Neural progenitor cell (in vitro differentiated cells): ENCODE results near the gene TATDN2. TPM values are rescaled to one million over a fixed set of nuclear protein-coding genes. Genes with fewer than 3 reads are reported as not detected.

Experiments used
- DNase-seq: peaks from one replicate; pipeline ENCODE4 v3.0.0-alpha.2; 2016; ENCODE audit warnings: low spot score
- H2AFZ ChIP-seq: fragments of 200-600 bp; sonication (generic); replicated peaks from 2 replicates; pipeline ENCODE4 v1.6.1; 2016; ENCODE audit warnings: antibody characterized with exemption
- H3F3A ChIP-seq: fragments of 200-600 bp; sonication (generic); 2 replicates; pipeline ENCODE4 v1.6.1; 2016; ENCODE audit warnings: antibody characterized with exemption, low read depth
- H3K27ac ChIP-seq: fragments of 200-600 bp; sonication (generic); 2 replicates; pipeline ENCODE4 v1.5.1; 2016; ENCODE audit warnings: mild to moderate bottlenecking
- H3K27me3 ChIP-seq: fragments of 200-600 bp; sonication (generic); 2 replicates; pipeline ENCODE4 v1.6.1; 2016; ENCODE audit warnings: mild to moderate bottlenecking, moderate library complexity
- H3K36me3 ChIP-seq: fragments of 200-600 bp; sonication (generic); 2 replicates; pipeline ENCODE4 v1.5.1; 2016
- H3K4me1 ChIP-seq: fragments of 200-600 bp; sonication (generic); 2 replicates; pipeline ENCODE4 v1.6.1; 2016; ENCODE audit warnings: mixed run types
- H3K4me2 ChIP-seq: fragments of 200-600 bp; sonication (generic); 2 replicates; pipeline ENCODE4 v1.6.1; 2016
- H3K4me3 ChIP-seq: fragments of 200-600 bp; sonication (generic); 2 replicates; pipeline ENCODE4 v1.5.1; 2016
- H3K79me2 ChIP-seq: fragments of 200-600 bp; sonication (generic); 2 replicates; pipeline ENCODE4 v1.6.1; 2016; ENCODE audit warnings: low read depth
- H3K9ac ChIP-seq: fragments of 200-600 bp; sonication (generic); 2 replicates; pipeline ENCODE4 v1.6.1; 2016
- H3K9me3 ChIP-seq: fragments of 200-600 bp; sonication (generic); 2 replicates; pipeline ENCODE4 v1.5.1; 2016; ENCODE audit warnings: low read depth
- H4K20me1 ChIP-seq: fragments of 200-600 bp; sonication (generic); 2 replicates; pipeline ENCODE4 v1.6.1; 2016; ENCODE audit warnings: low read depth
- H3K27ac Mint-ChIP-seq: 3 replicates; pipeline ENCODE4 v1.8.0; 2021; ENCODE audit warnings: mixed read lengths
- H3K27me3 Mint-ChIP-seq: 2 replicates; pipeline ENCODE4 v1.8.0; 2022; ENCODE audit warnings: low read depth, mild to moderate bottlenecking, inconsistent platforms, moderate library complexity, mixed read lengths; ENCODE audit not compliant: insufficient read depth
- H3K36me3 Mint-ChIP-seq: 3 replicates; pipeline ENCODE4 v1.8.0; 2021; ENCODE audit warnings: mixed read lengths
- H3K4me1 Mint-ChIP-seq: 3 replicates; pipeline ENCODE4 v1.8.0; 2021; ENCODE audit warnings: mixed read lengths
- H3K4me3 Mint-ChIP-seq: 3 replicates; pipeline ENCODE4 v1.8.0; 2021; ENCODE audit warnings: mild to moderate bottlenecking, moderate library complexity, mixed read lengths
- H3K9me3 Mint-ChIP-seq: 3 replicates; pipeline ENCODE4 v1.8.0; 2020; ENCODE audit warnings: mixed read lengths
- EZH2 ChIP-seq: fragments of 200-600 bp; sonication (generic); IDR thresholded peaks from 2 replicates; pipeline ENCODE4 v1.6.1; 2017; ENCODE audit warnings: antibody characterized with exemption, mild to moderate bottlenecking, moderate library complexity
- EZH2phosphoT487 ChIP-seq: fragments of 200-600 bp; sonication (generic); IDR thresholded peaks from 2 replicates; pipeline ENCODE4 v1.6.1; 2017; ENCODE audit warnings: antibody characterized with exemption
- total RNA-seq: library from RNA; depleted of rRNA; stranded (reverse); fragments of >200 nt; gene quantifications from 2 replicates; pipeline ENCODE4 v1.2.3, GENCODE V29; 2015; ENCODE audit warnings: low replicate concordance
- TF ChIP-seq, protein P1 (sequence below): fragments of 200-600 bp; sonication (generic); IDR thresholded peaks from 2 replicates; pipeline ENCODE4 v1.5.1; 2017; ENCODE audit warnings: antibody characterized with exemption, mild to moderate bottlenecking

TATDN2 gene
- total RNA-seq, 1 donor from 2014 or later = 11.7 TPM

DNA sequence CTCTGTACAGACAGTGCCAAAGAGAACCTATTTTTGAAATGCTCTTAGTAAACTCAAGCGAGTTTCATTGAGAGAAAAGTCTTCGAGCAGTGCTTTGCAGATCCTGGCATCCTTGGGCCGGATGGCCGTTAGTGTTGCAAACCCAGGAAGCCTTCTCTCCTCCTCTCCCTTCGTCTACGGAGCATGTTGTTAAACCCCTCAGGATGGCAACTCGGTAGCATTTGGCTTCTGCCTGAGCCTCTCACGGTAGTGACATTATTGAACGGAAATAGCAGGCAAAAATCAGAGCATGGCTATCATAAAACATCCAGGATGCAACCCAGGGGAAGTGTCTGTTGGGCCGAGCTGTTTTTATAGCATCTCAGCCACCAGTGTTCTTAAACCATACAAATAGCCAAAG lies 79.3 kb downstream of the TATDN2 start:
- TF ChIP-seq, protein P1, sequence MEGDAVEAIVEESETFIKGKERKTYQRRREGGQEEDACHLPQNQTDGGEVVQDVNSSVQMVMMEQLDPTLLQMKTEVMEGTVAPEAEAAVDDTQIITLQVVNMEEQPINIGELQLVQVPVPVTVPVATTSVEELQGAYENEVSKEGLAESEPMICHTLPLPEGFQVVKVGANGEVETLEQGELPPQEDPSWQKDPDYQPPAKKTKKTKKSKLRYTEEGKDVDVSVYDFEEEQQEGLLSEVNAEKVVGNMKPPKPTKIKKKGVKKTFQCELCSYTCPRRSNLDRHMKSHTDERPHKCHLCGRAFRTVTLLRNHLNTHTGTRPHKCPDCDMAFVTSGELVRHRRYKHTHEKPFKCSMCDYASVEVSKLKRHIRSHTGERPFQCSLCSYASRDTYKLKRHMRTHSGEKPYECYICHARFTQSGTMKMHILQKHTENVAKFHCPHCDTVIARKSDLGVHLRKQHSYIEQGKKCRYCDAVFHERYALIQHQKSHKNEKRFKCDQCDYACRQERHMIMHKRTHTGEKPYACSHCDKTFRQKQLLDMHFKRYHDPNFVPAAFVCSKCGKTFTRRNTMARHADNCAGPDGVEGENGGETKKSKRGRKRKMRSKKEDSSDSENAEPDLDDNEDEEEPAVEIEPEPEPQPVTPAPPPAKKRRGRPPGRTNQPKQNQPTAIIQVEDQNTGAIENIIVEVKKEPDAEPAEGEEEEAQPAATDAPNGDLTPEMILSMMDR = no peak
- TF ChIP-seq EZH2 (no peak), EZH2phosphoT487 (no peak)
- Histone ChIP-seq H3K4me1 (no peaks in the 10 kb centered on the region), H3K9me3 (no peaks in the 10 kb centered on the region), H3K27ac (no peak overlapping the region), H4K20me1 (no peaks in the 10 kb centered on the region), H3K4me2 (no peak overlapping the region), H3K4me3 (no peak overlapping the region), H3K79me2 (no peaks in the 10 kb centered on the region), H3K27me3 (peaks cover 72% of the 10 kb centered on the region), H3K9ac (no peak overlapping the region), H3K36me3 (no peaks in the 10 kb centered on the region), H3F3A (no peaks in the 10 kb centered on the region), H2AFZ (no peak overlapping the region)
- Mint-ChIP-seq H3K36me3 (no peaks in the 10 kb centered on the region), H3K27me3 (peaks cover 27% of the 10 kb centered on the region), H3K4me3 (no peak overlapping the region), H3K4me1 (no peaks in the 10 kb centered on the region), H3K27ac (no peak overlapping the region), H3K9me3 (no peaks in the 10 kb centered on the region)
- no peak for DNase-seq

DNA sequence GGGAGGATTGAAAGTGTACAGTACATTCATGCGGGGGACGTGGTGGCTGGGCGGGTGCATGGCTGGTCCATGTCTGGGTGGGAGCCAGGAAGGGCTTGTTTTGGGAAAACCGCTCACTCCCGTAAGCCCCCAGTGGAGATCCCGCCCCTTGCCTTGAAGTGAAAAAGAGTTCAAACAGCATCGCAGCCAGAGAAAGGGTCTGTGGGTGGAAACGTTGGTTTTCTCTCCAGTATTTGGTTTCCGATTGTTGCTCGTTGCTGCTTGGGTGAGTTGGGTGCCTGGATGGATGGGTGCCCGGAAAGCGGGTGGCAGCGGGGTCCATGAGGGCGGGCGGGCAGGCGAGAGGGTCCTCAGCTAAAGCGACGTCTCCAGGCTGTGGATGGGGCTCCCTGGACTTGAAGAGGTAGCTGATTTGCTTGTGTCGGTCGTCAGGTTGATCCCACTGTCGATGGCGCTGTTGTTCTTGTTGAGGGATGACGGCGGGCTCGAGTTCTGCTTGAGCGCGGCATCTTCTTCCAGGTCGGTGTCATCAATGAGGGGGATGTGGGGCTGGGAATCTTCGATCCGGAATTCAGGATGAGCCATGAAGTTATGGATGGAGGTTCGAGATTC lies 80.3 kb downstream of the TATDN2 start:
- Histone ChIP-seq H3K9ac (no peak overlapping the region), H2AFZ (peak overlapping the region; percentile 34), H3K4me2 (no peak overlapping the region), H4K20me1 (no peaks in the 10 kb centered on the region), H3K4me3 (no peak overlapping the region), H3K27me3 (peaks cover 72% of the 10 kb centered on the region), H3K36me3 (no peaks in the 10 kb centered on the region), H3K4me1 (no peaks in the 10 kb centered on the region), H3K27ac (no peak overlapping the region), H3F3A (no peaks in the 10 kb centered on the region), H3K9me3 (no peaks in the 10 kb centered on the region), H3K79me2 (no peaks in the 10 kb centered on the region)
- Mint-ChIP-seq H3K9me3 (no peaks in the 10 kb centered on the region), H3K36me3 (no peaks in the 10 kb centered on the region), H3K27me3 (peaks cover 24% of the 10 kb centered on the region), H3K4me1 (no peaks in the 10 kb centered on the region), H3K4me3 (no peak overlapping the region), H3K27ac (no peak overlapping the region)
- TF ChIP-seq, protein P1 = no peak
- TF ChIP-seq EZH2phosphoT487 = no peak
- DNase-seq = no peak

DNA sequence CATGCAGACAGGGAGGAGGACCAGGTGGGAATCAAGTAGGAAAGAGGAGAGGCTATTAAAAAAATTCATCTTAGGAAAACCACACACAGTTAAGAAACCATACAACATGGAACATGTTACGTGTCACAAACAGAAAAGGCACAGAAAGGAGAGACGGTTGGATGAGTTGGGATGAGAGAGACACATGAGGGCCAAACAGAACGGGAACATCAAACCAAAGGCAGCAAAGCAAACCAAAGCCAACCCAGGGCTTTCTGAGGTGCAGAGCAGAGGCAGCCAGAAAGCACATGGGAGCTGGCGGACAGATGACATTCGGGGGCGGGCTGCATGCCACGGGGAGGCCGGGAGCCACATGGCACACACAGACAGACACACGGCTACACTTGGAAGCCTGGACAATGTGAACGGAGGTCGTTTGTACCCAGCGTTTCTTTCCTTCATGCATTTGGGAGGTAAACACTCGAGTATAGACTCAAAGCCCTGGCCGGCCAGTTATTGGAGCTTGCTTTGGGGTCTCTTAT lies 81.3 kb downstream of the TATDN2 start:
- no peak for DNase-seq
- no peaks in the 10 kb centered on the region for H3K9me3 ChIP-seq
- H3F3A ChIP-seq = no peaks in the 10 kb centered on the region
- H2AFZ ChIP-seq = no peak overlapping the region
- Mint-ChIP-seq H3K4me1 (no peaks in the 10 kb centered on the region), H3K27ac (no peak overlapping the region), H3K4me3 (no peak overlapping the region), H3K36me3 (no peaks in the 10 kb centered on the region), H3K9me3 (no peaks in the 10 kb centered on the region), H3K27me3 (peaks cover 17% of the 10 kb centered on the region)
- H3K9ac ChIP-seq = no peak overlapping the region
- no peaks in the 10 kb centered on the region for H3K4me1 ChIP-seq
- H3K27me3 ChIP-seq = peaks cover 67% of the 10 kb centered on the region
- TF ChIP-seq, protein P1 = no peak
- TF ChIP-seq EZH2 = no peak
- no peak for TF ChIP-seq EZH2phosphoT487
- no peaks in the 10 kb centered on the region for H3K36me3 ChIP-seq
- no peaks in the 10 kb centered on the region for H3K79me2 ChIP-seq
- no peak overlapping the region for H3K27ac ChIP-seq
- no peaks in the 10 kb centered on the region for H4K20me1 ChIP-seq
- H3K4me2 ChIP-seq = no peak overlapping the region
- H3K4me3 ChIP-seq = no peak overlapping the region
